Panc1 (cell line): Measurements from ENCODE around the gene SDK1. TPM values are rescaled to one million over a fixed set of nuclear protein-coding genes. Genes with fewer than 3 reads are reported as not detected.

Experiments
- ATAC-seq: fragments of 200-7000 bp; cut with Tn5 transposase; 2 replicates; pipeline ENCODE4 v1.9.1; 2020; ENCODE audit warnings: mild to moderate bottlenecking, moderate library complexity
- BruUV-seq: library from RNA; stranded (reverse); fragments of 400-500 nt; replicated peaks from 2 replicates; lab custom pipeline; 2021; lab: Mats Ljungman, UMichigan
- CTCF ChIA-PET: fragments of 300-600 bp; sonication (Branson Sonifier 250); formaldehyde crosslinking; loops from one replicate; lab custom pipeline; 2022; ENCODE audit warnings: antibody characterized with exemption; lab: Charles Lee
- POLR2A ChIA-PET: fragments of 300-600 bp; sonication (Branson Sonifier 250); formaldehyde crosslinking; loops from one replicate; lab custom pipeline; 2022; ENCODE audit warnings: antibody characterized with exemption; lab: Charles Lee
- DNase-seq: peaks from one replicate; pipeline ENCODE4 v3.0.0-alpha.2; 2010; ENCODE audit warnings: low read depth, low spot score
- H3K27ac ChIP-seq: 2 replicates; pipeline ENCODE4 v1.5.1; 2011; ENCODE audit warnings: mild to moderate bottlenecking, low read length, inconsistent platforms
- H3K27me3 ChIP-seq: fragments of 200-500 bp; sonication (Bioruptor generic); 2 replicates; pipeline ENCODE4 v1.6.0; 2014; ENCODE audit warnings: low read length, inconsistent platforms; ENCODE audit not compliant: control insufficient read depth, insufficient read depth
- H3K36me3 ChIP-seq: fragments of 200-500 bp; sonication (Bioruptor generic); 2 replicates; pipeline ENCODE4 v1.5.1; 2014; ENCODE audit warnings: inconsistent platforms, mild to moderate bottlenecking, low read length, moderate library complexity; ENCODE audit not compliant: control insufficient read depth, insufficient read depth
- H3K4me1 ChIP-seq: 2 replicates; pipeline ENCODE4 v1.5.1; 2011; ENCODE audit warnings: inconsistent platforms, mild to moderate bottlenecking, low read length, moderate library complexity; ENCODE audit not compliant: control insufficient read depth, insufficient read depth
- H3K4me3 ChIP-seq, 2 experiments: 2 replicates each; pipeline ENCODE4 v1.5.1; 2011 to 2012; ENCODE audit warnings: low read depth in 2 of 2, low read length in 2 of 2, mild to moderate bottlenecking in 2 of 2, inconsistent platforms in 1 of 2, moderate library complexity in 1 of 2
- H3K9me3 ChIP-seq: fragments of 200-500 bp; sonication (Bioruptor generic); 2 replicates; pipeline ENCODE4 v1.5.1; 2014; ENCODE audit warnings: low read depth, mild to moderate bottlenecking, inconsistent platforms, low read length, moderate library complexity; ENCODE audit not compliant: control insufficient read depth, insufficient read depth
- CTCF ChIP-seq: fragments of 450-650 bp; IDR thresholded peaks from 2 replicates; pipeline ENCODE4 v1.5.1; 2017; ENCODE audit warnings: mild to moderate bottlenecking
- POLR2AphosphoS5 ChIP-seq: IDR thresholded peaks from 2 replicates; pipeline ENCODE4 v1.6.1; 2012; ENCODE audit warnings: mild to moderate bottlenecking, low read depth, low read length, moderate library complexity
- REST ChIP-seq, 2 experiments: IDR thresholded peaks; 2 replicates each; pipeline ENCODE4 v1.6.1; 2011 to 2012; ENCODE audit warnings: low read depth in 2 of 2, control low read depth in 1 of 2, low read length in 1 of 2, mild to moderate bottlenecking in 1 of 2, moderate library complexity in 1 of 2; ENCODE audit not compliant: insufficient read depth in 1 of 2
- SIN3A ChIP-seq: IDR thresholded peaks from 2 replicates; pipeline ENCODE4 v1.6.1; 2012; ENCODE audit warnings: low read depth, mild to moderate bottlenecking, low read length, moderate library complexity, borderline replicate concordance; ENCODE audit not compliant: insufficient read depth
- TCF7L2 ChIP-seq: IDR thresholded peaks from 2 replicates; pipeline ENCODE4 v1.6.1; 2011; ENCODE audit warnings: mild to moderate bottlenecking, low read depth, low read length, inconsistent platforms
- in situ Hi-C: cut with HindIII; loops from 2 replicates; pipeline ENCODE4 v1.10.0; 2016; ENCODE audit warnings: low sequenced_read_pairs, low pct_unique_long_range_greater_than_20kb
- intact Hi-C: fragments of 100-400 bp; cut with micrococcal nuclease; formaldehyde crosslinking; loops from one replicate; pipeline ENCODE4 v1.10.0; 2022; ENCODE audit not compliant: unreplicated experiment
- total RNA-seq: library from RNA; stranded (reverse); gene quantifications from one replicate; pipeline ENCODE4 v1.2.1, GENCODE V29; 2021; ENCODE audit not compliant: unreplicated experiment

SDK1 gene
- total RNA-seq, 1 experiment from 2014 or later = 47.4 TPM

- TF ChIP-seq CTCF = no peak
- TF ChIP-seq POLR2AphosphoS5 = no peak
- no peak for TF ChIP-seq TCF7L2
- no peak for TF ChIP-seq REST (IDR thresholded peaks at IDR 0.05; ENCODE audit: insufficient read depth in 1 of 2, low read depth in 2 of 2, low read length in 1 of 2)
- no peak for TF ChIP-seq SIN3A
- in situ Hi-C loops = no loop called here
- DNase-seq = no peak
- ATAC-seq = no peak
- BruUV-seq = no TSS peak
- no peaks in the 10 kb centered on the region for H3K4me1 ChIP-seq
- intact Hi-C loops = no loop called here
- H3K27me3 ChIP-seq = no peaks in the 10 kb centered on the region
- H3K36me3 ChIP-seq = peaks cover 2% of the 10 kb centered on the region; the same call in 1 of the 2 replicates
- POLR2A ChIA-PET = no interaction called here
- H3K9me3 ChIP-seq = no peaks in the 10 kb centered on the region
- CTCF ChIA-PET = interaction anchor here (0.7 kb wide), 1 partner anchor 30 kb away, joined by 3 read pairs; no protein-coding TSS in a partner anchor
- H3K4me3 ChIP-seq = no peak overlapping the region
- H3K27ac ChIP-seq = no peak overlapping the region
Measured at GRCh38 chr7:3977391-3977790, 676.3 kb downstream of the SDK1 start.

- intact Hi-C loops = no loop called here
- no peaks in the 10 kb centered on the region for H3K27me3 ChIP-seq
- in situ Hi-C loops = no loop called here
- no peaks in the 10 kb centered on the region; the same call in 1 of the 2 replicates for H3K36me3 ChIP-seq
- H3K4me1 ChIP-seq = no peaks in the 10 kb centered on the region
- no peak overlapping the region for H3K27ac ChIP-seq
- DNase-seq (no peak), ATAC-seq (no peak)
- no peak for TF ChIP-seq SIN3A
- TF ChIP-seq REST (IDR thresholded peaks at IDR 0.05; ENCODE audit: insufficient read depth in 1 of 2, low read depth in 2 of 2, low read length in 1 of 2) = no peak
- TF ChIP-seq TCF7L2 = no peak
- TF ChIP-seq POLR2AphosphoS5 = no peak
- no peak for TF ChIP-seq CTCF
- H3K4me3 ChIP-seq = no peak overlapping the region
- ChIA-PET POLR2A (no interaction called here), CTCF (no interaction called here)
- no TSS peak for BruUV-seq
- H3K9me3 ChIP-seq = no peaks in the 10 kb centered on the region
Measured at GRCh38 chr7:3978839-3979238, 677.8 kb downstream of the SDK1 start.
